Natural killer cell (primary cell): ENCODE results near the gene POPDC3. TPM values are rescaled to one million over a fixed set of nuclear protein-coding genes. Genes with fewer than 3 reads are reported as not detected.

ENCODE experiments used
- ATAC-seq, 3 donors: fragments of 150-1000 bp in 2 of 3; fragments of 200-7000 bp in 1 of 3; cut with Tn5 transposase; 1 replicate in 1 of 3; 2 replicates in 2 of 3; pipeline ENCODE4 v1.10.0; 2021; ENCODE audit warnings: mild to moderate bottlenecking in 2 of 3, moderate library complexity in 2 of 3
- DNase-seq, 2 donors: peaks; one replicate each; pipeline versions ENCODE4 v3.0.0 to v3.0.0-alpha.2; 2013 to 2021; ENCODE audit warnings: mixed read lengths in 1 of 2
- H3K27ac ChIP-seq: one replicate; pipeline ENCODE4 v1.5.1; 2013; ENCODE audit warnings: mild to moderate bottlenecking, low read length
- H3K27me3 ChIP-seq: one replicate; pipeline ENCODE4 v1.6.1; 2013; ENCODE audit warnings: low read length; ENCODE audit not compliant: control insufficient read depth, insufficient read depth
- H3K36me3 ChIP-seq: one replicate; pipeline ENCODE4 v1.6.1; 2013; ENCODE audit warnings: low read length; ENCODE audit not compliant: control insufficient read depth, insufficient read depth
- H3K4me1 ChIP-seq: one replicate; pipeline ENCODE4 v1.6.1; 2013; ENCODE audit warnings: low read length; ENCODE audit not compliant: control insufficient read depth, insufficient read depth
- H3K4me3 ChIP-seq: one replicate; pipeline ENCODE4 v1.5.1; 2013; ENCODE audit warnings: low read length
- H3K9me3 ChIP-seq: one replicate; pipeline ENCODE4 v1.6.1; 2013; ENCODE audit warnings: low read length; ENCODE audit not compliant: control insufficient read depth, insufficient read depth
- H3K27ac Mint-ChIP-seq, 2 donors: one replicate each; pipeline ENCODE4 v1.8.0; 2022; ENCODE audit warnings: mild to moderate bottlenecking in 2 of 2, mixed read lengths in 2 of 2, moderate library complexity in 1 of 2
- H3K27me3 Mint-ChIP-seq, 2 donors: one replicate each; pipeline ENCODE4 v1.8.0; 2022; ENCODE audit warnings: low read depth in 2 of 2, mixed read lengths in 2 of 2
- H3K36me3 Mint-ChIP-seq: one replicate; pipeline ENCODE4 v1.8.0; 2022; ENCODE audit warnings: mixed read lengths
- H3K4me1 Mint-ChIP-seq, 2 donors: one replicate each; pipeline ENCODE4 v1.8.0; 2022; ENCODE audit warnings: mixed read lengths in 2 of 2
- H3K4me3 Mint-ChIP-seq: one replicate; pipeline ENCODE4 v1.8.0; 2022; ENCODE audit warnings: mild to moderate bottlenecking, moderate library complexity, mixed read lengths
- H3K9me3 Mint-ChIP-seq, 2 donors: one replicate each; pipeline ENCODE4 v1.8.0; 2022; ENCODE audit warnings: mixed read lengths in 2 of 2
- CTCF ChIP-seq: fragments of 200-600 bp; IDR thresholded peaks from one replicate; pipeline ENCODE4 v1.8.0; 2022; ENCODE audit warnings: antibody characterized with exemption
- WGBS: methylation state at CpG from one replicate; pipeline ENCODE4 v1.1.7; 2013; ENCODE audit warnings: missing lambda C conversion rate; ENCODE audit not compliant: insufficient coverage; 5-methylcytosine and 5-hydroxymethylcytosine counted together
- intact Hi-C: fragments of 100-400 bp; cut with micrococcal nuclease; formaldehyde crosslinking; loops from one replicate; pipeline ENCODE4 v1.14.2; 2022
- total RNA-seq, 4 donors: library from RNA; stranded (reverse); fragments of 120-200 nt in 1 of 4; gene quantifications; one replicate each; pipeline versions ENCODE4 v1.2.3 to v1.2.4, GENCODE V29; 2013 to 2022

The POPDC3 gene
- total RNA-seq, 3 donors from 2014 or later (not counting 1 experiment from before 2014, with no cell fraction given): not detected

- no peak overlapping the region for H3K27ac ChIP-seq
- WGBS: 87% methylated on average over 4 of the region's 4 CpGs
- intact Hi-C loops: no loop called here
- H3K36me3 ChIP-seq: no peaks in the 10 kb centered on the region
- no peaks in the 10 kb centered on the region for H3K9me3 ChIP-seq
- no peak for TF ChIP-seq CTCF
- H3K27ac Mint-ChIP-seq: no peak overlapping the region
- ATAC-seq: no peak
- H3K4me3 ChIP-seq: no peak overlapping the region
- H3K36me3 Mint-ChIP-seq: no peaks in the 10 kb centered on the region
- peaks cover 27% of the 10 kb centered on the region for H3K27me3 ChIP-seq
- H3K4me1 Mint-ChIP-seq: peaks cover 0 to 5% of the 10 kb centered on the region in 2 donors
- no peak for DNase-seq
- no peaks in the 10 kb centered on the region for H3K9me3 Mint-ChIP-seq
- no peaks in the 10 kb centered on the region for H3K4me1 ChIP-seq
- no peak overlapping the region for H3K4me3 Mint-ChIP-seq
- H3K27me3 Mint-ChIP-seq: peaks cover 51 to 74% of the 10 kb centered on the region in 2 donors
These were observed 2.2 kb upstream of the POPDC3 start for GRCh38 chr6:105181981-105182515.

GRCh38 chr6:105178636-105179035, 1.2 kb downstream of the POPDC3 start:
- Histone ChIP-seq H3K4me3 (no peak overlapping the region), H3K9me3 (no peaks in the 10 kb centered on the region), H3K27me3 (peaks cover 25% of the 10 kb centered on the region), H3K36me3 (no peaks in the 10 kb centered on the region), H3K4me1 (no peaks in the 10 kb centered on the region), H3K27ac (no peak overlapping the region)
- no peak for TF ChIP-seq CTCF
- 93% methylated on average over 4 of the region's 5 CpGs for WGBS
- Mint-ChIP-seq H3K27ac (no peak overlapping the region), H3K36me3 (no peaks in the 10 kb centered on the region), H3K9me3 (no peaks in the 10 kb centered on the region), H3K4me1 (peaks cover 0 to 5% of the 10 kb centered on the region in 2 donors), H3K4me3 (no peak overlapping the region), H3K27me3 (peaks cover 47 to 61% of the 10 kb centered on the region in 2 donors)
- ATAC-seq: no peak
- intact Hi-C loops: no loop called here
- no peak for DNase-seq

GRCh38 chr6:105178110-105178509, 1.7 kb downstream of the POPDC3 start:
- H3K27me3 Mint-ChIP-seq: peaks cover 51 to 61% of the 10 kb centered on the region in 2 donors
- DNase-seq: no peak
- no peaks in the 10 kb centered on the region for H3K9me3 ChIP-seq
- no peak overlapping the region for H3K4me3 ChIP-seq
- no peaks in the 10 kb centered on the region for H3K36me3 ChIP-seq
- intact Hi-C loops: no loop called here
- H3K9me3 Mint-ChIP-seq: no peaks in the 10 kb centered on the region
- no CpG with 5 or more reads among the region's 1 CpG for WGBS
- no peak overlapping the region for H3K27ac ChIP-seq
- no peaks in the 10 kb centered on the region for H3K36me3 Mint-ChIP-seq
- no peak for ATAC-seq
- H3K27ac Mint-ChIP-seq: no peak overlapping the region
- no peaks in the 10 kb centered on the region for H3K4me1 ChIP-seq
- no peak overlapping the region for H3K4me3 Mint-ChIP-seq
- peaks cover 24% of the 10 kb centered on the region for H3K27me3 ChIP-seq
- TF ChIP-seq CTCF: no peak
- peaks cover 0 to 5% of the 10 kb centered on the region in 2 donors for H3K4me1 Mint-ChIP-seq

- H3K27ac Mint-ChIP-seq: no peak overlapping the region
- peaks cover 48 to 55% of the 10 kb centered on the region in 2 donors for H3K27me3 Mint-ChIP-seq
- no peak overlapping the region for H3K4me3 Mint-ChIP-seq
- WGBS: 100% methylated on average over 1 of the region's 2 CpGs
- Histone ChIP-seq H3K4me3 (no peak overlapping the region), H3K4me1 (no peaks in the 10 kb centered on the region), H3K27ac (no peak overlapping the region), H3K27me3 (peaks cover 22% of the 10 kb centered on the region), H3K36me3 (no peaks in the 10 kb centered on the region), H3K9me3 (no peaks in the 10 kb centered on the region)
- TF ChIP-seq CTCF: no peak
- peaks cover 0 to 5% of the 10 kb centered on the region in 2 donors for H3K4me1 Mint-ChIP-seq
- intact Hi-C loops: no loop called here
- ATAC-seq (no peak), DNase-seq (no peak)
- H3K9me3 Mint-ChIP-seq: no peaks in the 10 kb centered on the region
- H3K36me3 Mint-ChIP-seq: no peaks in the 10 kb centered on the region
These were observed 2.3 kb downstream of the POPDC3 start for GRCh38 chr6:105177556-105177955.
